H1 (cell line): ENCODE data around the gene NRL. TPM values are rescaled to one million over a fixed set of nuclear protein-coding genes. Genes with fewer than 3 reads are reported as not detected.

Source experiments
- CTCF ChIA-PET: fragments of 300-600 bp; sonication (Branson Sonifier 250); formaldehyde crosslinking; loops from one replicate; lab custom pipeline; 2021; ENCODE audit not compliant: partially characterized antibody; lab: Charles Lee
- POLR2A ChIA-PET: fragments of 300-600 bp; sonication (Branson Sonifier 250); formaldehyde crosslinking; loops from one replicate; lab custom pipeline; 2021; ENCODE audit warnings: inconsistent platforms; ENCODE audit not compliant: partially characterized antibody; lab: Charles Lee
- DNase-seq, 2 experiments: peaks; one replicate each; pipeline versions ENCODE4 v3.0.0 to v3.0.0-alpha.2; 2010 to 2022; ENCODE audit warnings: low spot score in 2 of 2, low read depth in 1 of 2, mixed read lengths in 1 of 2
- FAIRE-seq: peaks from 2 replicates; lab custom pipeline; 2011; peaks lifted over from hg19 to GRCh38; lab: Jason Lieb, UNC
- H2AFZ ChIP-seq: 2 replicates; pipeline ENCODE4 v1.8.1; 2012; ENCODE audit warnings: low read length, inconsistent platforms
- H2AK5ac ChIP-seq: 2 replicates; pipeline ENCODE4 v1.6.1; 2013; ENCODE audit warnings: low read depth, low read length
- H2BK120ac ChIP-seq: replicated peaks from 2 replicates; pipeline ENCODE3; 2013; ENCODE audit warnings: low read depth, low read length, inconsistent platforms
- H2BK12ac ChIP-seq: 2 replicates; pipeline ENCODE4 v1.6.1; 2013; ENCODE audit warnings: low read depth, low read length
- H2BK15ac ChIP-seq: 2 replicates; pipeline ENCODE4 v1.6.1; 2013; ENCODE audit warnings: low read length
- H2BK20ac ChIP-seq: 2 replicates; pipeline ENCODE4 v1.6.1; 2013; ENCODE audit warnings: low read length
- H2BK5ac ChIP-seq: 2 replicates; pipeline ENCODE4 v1.6.1; 2013; ENCODE audit warnings: low read depth, low read length
- H3K14ac ChIP-seq: 2 replicates; pipeline ENCODE4 v1.6.1; 2013; ENCODE audit warnings: inconsistent platforms; ENCODE audit not compliant: insufficient read length
- H3K18ac ChIP-seq: 2 replicates; pipeline ENCODE4 v1.6.1; 2013; ENCODE audit warnings: low read length; ENCODE audit errors: extremely low read depth
- H3K23ac ChIP-seq: 2 replicates; pipeline ENCODE4 v1.6.1; 2013; ENCODE audit warnings: inconsistent platforms; ENCODE audit not compliant: insufficient read length
- H3K23me2 ChIP-seq: 2 replicates; pipeline ENCODE4 v1.6.1; 2013; ENCODE audit warnings: low read depth, low read length
- H3K27ac ChIP-seq: 2 replicates; pipeline ENCODE4 v1.6.1; 2011; ENCODE audit warnings: low read depth, low read length, inconsistent platforms
- H3K27me3 ChIP-seq, 4 experiments: replicated peaks in 1 of 4; 1 replicate in 1 of 4; 2 replicates in 3 of 4; pipeline versions ENCODE4 v1.6.1 to v1.8.1; 2011 to 2013; ENCODE audit warnings: low read length in 3 of 4, mild to moderate bottlenecking in 3 of 4, inconsistent platforms in 2 of 4, mixed read lengths in 2 of 4, moderate library complexity in 1 of 4; ENCODE audit not compliant: control insufficient read depth in 3 of 4, insufficient read depth in 3 of 4; ENCODE audit errors: extremely low read depth in 1 of 4
- H3K36me3 ChIP-seq, 4 experiments: 2 replicates each; pipeline versions ENCODE4 v1.6.1 to v1.8.1; 2011 to 2013; ENCODE audit warnings: mild to moderate bottlenecking in 4 of 4, low read length in 3 of 4, moderate library complexity in 2 of 4, control low read depth in 1 of 4, inconsistent platforms in 1 of 4; ENCODE audit not compliant: insufficient read depth in 4 of 4, control insufficient read depth in 2 of 4
- H3K4ac ChIP-seq: replicated peaks from 2 replicates; pipeline ENCODE3; 2013; ENCODE audit warnings: low read length, low read depth, mixed read lengths, inconsistent platforms; ENCODE audit not compliant: insufficient read length
- H3K4me1 ChIP-seq, 4 experiments: replicated peaks in 1 of 4; 1 replicate in 1 of 4; 2 replicates in 3 of 4; pipeline versions ENCODE4 v1.6.1 to v1.8.1; 2011 to 2013; ENCODE audit warnings: low read length in 3 of 4, inconsistent platforms in 2 of 4, mixed read lengths in 1 of 4; ENCODE audit not compliant: insufficient read depth in 4 of 4, control insufficient read depth in 3 of 4
- H3K4me2 ChIP-seq, 2 experiments: 2 replicates each; pipeline versions ENCODE4 v1.6.1 to v1.8.1; 2011 to 2013; ENCODE audit warnings: low read depth in 2 of 2, low read length in 2 of 2, control low read depth in 1 of 2, inconsistent platforms in 1 of 2, mild to moderate bottlenecking in 1 of 2; ENCODE audit not compliant: insufficient read depth in 1 of 2
- H3K4me3 ChIP-seq, 4 experiments: fragments of 200-600, 300-600 bp in 1 of 4; sonication (generic), shearing (Covaris generic), sonication (Bioruptor Twin) in 1 of 4; 2 replicates each; pipeline versions ENCODE4 v1.5.1 to v1.8.1; 2011 to 2016; ENCODE audit warnings: low read length in 4 of 4, low read depth in 3 of 4, control low read depth in 2 of 4, inconsistent platforms in 2 of 4, mild to moderate bottlenecking in 2 of 4, mixed read lengths in 1 of 4, moderate library complexity in 1 of 4; ENCODE audit not compliant: insufficient read depth in 2 of 4; ENCODE audit errors: extremely low read depth in 1 of 4
- H3K56ac ChIP-seq: replicated peaks from 2 replicates; pipeline ENCODE3; 2013; ENCODE audit warnings: low read depth, mild to moderate bottlenecking, mixed read lengths, low read length, inconsistent platforms; ENCODE audit not compliant: insufficient read length
- H3K79me1 ChIP-seq: 2 replicates; pipeline ENCODE4 v1.6.1; 2013; ENCODE audit warnings: low read depth, low read length, control low read depth
- H3K79me2 ChIP-seq, 2 experiments: 2 replicates each; pipeline versions ENCODE4 v1.6.1 to v1.8.1; 2012 to 2013; ENCODE audit warnings: low read length in 2 of 2, mild to moderate bottlenecking in 2 of 2, inconsistent platforms in 1 of 2; ENCODE audit not compliant: insufficient read depth in 2 of 2, control insufficient read depth in 1 of 2
- H3K9ac ChIP-seq, 4 experiments: replicated peaks in 1 of 4; 1 replicate in 1 of 4; 2 replicates in 3 of 4; pipeline versions ENCODE4 v1.6.1 to v1.8.1; 2011 to 2013; ENCODE audit warnings: low read depth in 3 of 4, low read length in 3 of 4, control low read depth in 2 of 4, mild to moderate bottlenecking in 2 of 4, moderate library complexity in 2 of 4, inconsistent platforms in 1 of 4; ENCODE audit errors: extremely low read depth in 1 of 4
- H3K9me3 ChIP-seq, 2 experiments: 2 replicates each; pipeline versions ENCODE4 v1.6.1 to v1.8.1; 2012 to 2013; ENCODE audit warnings: mild to moderate bottlenecking in 2 of 2, moderate library complexity in 2 of 2, control low read depth in 1 of 2, inconsistent platforms in 1 of 2, low read depth in 1 of 2, low read length in 1 of 2, mixed read lengths in 1 of 2; ENCODE audit not compliant: insufficient read depth in 2 of 2
- H4K20me1 ChIP-seq, 2 experiments: replicated peaks in 1 of 2; 2 replicates each; pipeline versions ENCODE3 to v1.8.1; 2011 to 2013; ENCODE audit warnings: inconsistent platforms in 2 of 2, low read length in 2 of 2, mild to moderate bottlenecking in 1 of 2; ENCODE audit not compliant: insufficient read depth in 2 of 2, control insufficient read depth in 1 of 2
- H4K5ac ChIP-seq: 2 replicates; pipeline ENCODE4 v1.6.1; 2013; ENCODE audit warnings: low read length, low read depth, mixed read lengths, inconsistent platforms; ENCODE audit not compliant: insufficient read length
- H4K8ac ChIP-seq: 2 replicates; pipeline ENCODE4 v1.8.0; 2013; ENCODE audit warnings: mild to moderate bottlenecking, moderate library complexity, low read length, inconsistent platforms; ENCODE audit not compliant: insufficient read depth; ENCODE audit errors: extremely low read depth
- H4K91ac ChIP-seq: replicated peaks from 2 replicates; pipeline ENCODE3; 2013; ENCODE audit warnings: low read length, mixed read lengths, inconsistent platforms; ENCODE audit not compliant: insufficient read length
- CREB1 ChIP-seq: IDR thresholded peaks from 2 replicates; pipeline ENCODE4 v1.6.1; 2012; ENCODE audit warnings: inconsistent platforms
- KDM4A ChIP-seq: IDR thresholded peaks from one replicate; pipeline ENCODE4 v1.7.1; 2012; ENCODE audit warnings: low read depth, mild to moderate bottlenecking, moderate library complexity, low read length, inconsistent platforms; ENCODE audit not compliant: severe bottlenecking
- SIN3A ChIP-seq, 2 experiments: IDR thresholded peaks in 1 of 2; conservative IDR thresholded peaks in 1 of 2; 2 replicates each; pipeline ENCODE4 v1.6.1; 2011 to 2012; ENCODE audit warnings: low read length in 2 of 2, improper control_type of control experiment in 1 of 2, low read depth in 1 of 2, mild to moderate bottlenecking in 1 of 2
- SIX5 ChIP-seq: IDR thresholded peaks from 2 replicates; pipeline ENCODE4 v1.6.1; 2011; ENCODE audit warnings: mild to moderate bottlenecking, low read depth, low read length
- SP1 ChIP-seq: IDR thresholded peaks from 2 replicates; pipeline ENCODE4 v1.6.1; 2011; ENCODE audit warnings: low read depth, low read length
- SP2 ChIP-seq: IDR thresholded peaks from 2 replicates; pipeline ENCODE4 v1.6.1; 2012; ENCODE audit warnings: mild to moderate bottlenecking, low read length, inconsistent platforms
- SRF ChIP-seq: IDR thresholded peaks from 2 replicates; pipeline ENCODE4 v1.6.1; 2011; ENCODE audit warnings: mild to moderate bottlenecking, low read depth, low read length, moderate library complexity
- SUZ12 ChIP-seq: fragments of 200-600 bp; sonication (generic); IDR thresholded peaks from 2 replicates; pipeline ENCODE4 v1.6.1; 2012; ENCODE audit warnings: mild to moderate bottlenecking, inconsistent platforms, low read length, moderate library complexity, mixed read lengths
- WGBS, 2 experiments: shearing (Covaris generic) in 1 of 2; methylation state at CpG; one replicate each; pipeline versions ENCODE4 v1.1.6 to v1.1.7; 2013 to 2015; ENCODE audit warnings: low lambda C conversion rate in 2 of 2, mixed read lengths in 2 of 2, inconsistent platforms in 1 of 2, low coverage in 1 of 2, missing lambda C conversion rate in 1 of 2; ENCODE audit not compliant: insufficient replicate concordance in 2 of 2, insufficient coverage in 1 of 2, insufficient read length in 1 of 2; ENCODE audit errors: extremely low coverage in 1 of 2, missing lambda C conversion rate in 1 of 2; 5-methylcytosine and 5-hydroxymethylcytosine counted together
- polyA plus RNA-seq, 7 experiments: library from polyadenylated mRNA; depleted of rRNA in 3 of 7; stranded (reverse) in 5 of 7; unstranded in 2 of 7; fragments of >200 nt in 5 of 7; fragments of 200-250 nt in 2 of 7; gene quantifications; 1 replicate in 5 of 7; 2 replicates in 1 of 7; 4 replicates in 1 of 7; pipeline versions ENCODE4 v1.2.1 to v1.2.3, GENCODE V29; 2011 to 2013; ENCODE audit warnings: missing spikeins in 2 of 7, mixed read lengths in 2 of 7
- total RNA-seq: library from RNA; stranded (reverse); fragmentation: NEBNext Ultra II Directional; extraction: Animal tissue kit (Norgen Biotek cat#: 25700); gene quantifications from 2 replicates; pipeline ENCODE4 v1.2.1, GENCODE V29; 2021
- TF ChIP-seq, protein P1 (sequence below): IDR thresholded peaks from 2 replicates; pipeline ENCODE4 v1.6.1; 2012; ENCODE audit warnings: inconsistent platforms

The NRL gene
- total and polyA plus RNA-seq, 2 of the 8 experiments (the other 6 are each of a cell fraction or from before 2014, with no cell fraction given) = 1.1 to 2.2 TPM

DNA sequence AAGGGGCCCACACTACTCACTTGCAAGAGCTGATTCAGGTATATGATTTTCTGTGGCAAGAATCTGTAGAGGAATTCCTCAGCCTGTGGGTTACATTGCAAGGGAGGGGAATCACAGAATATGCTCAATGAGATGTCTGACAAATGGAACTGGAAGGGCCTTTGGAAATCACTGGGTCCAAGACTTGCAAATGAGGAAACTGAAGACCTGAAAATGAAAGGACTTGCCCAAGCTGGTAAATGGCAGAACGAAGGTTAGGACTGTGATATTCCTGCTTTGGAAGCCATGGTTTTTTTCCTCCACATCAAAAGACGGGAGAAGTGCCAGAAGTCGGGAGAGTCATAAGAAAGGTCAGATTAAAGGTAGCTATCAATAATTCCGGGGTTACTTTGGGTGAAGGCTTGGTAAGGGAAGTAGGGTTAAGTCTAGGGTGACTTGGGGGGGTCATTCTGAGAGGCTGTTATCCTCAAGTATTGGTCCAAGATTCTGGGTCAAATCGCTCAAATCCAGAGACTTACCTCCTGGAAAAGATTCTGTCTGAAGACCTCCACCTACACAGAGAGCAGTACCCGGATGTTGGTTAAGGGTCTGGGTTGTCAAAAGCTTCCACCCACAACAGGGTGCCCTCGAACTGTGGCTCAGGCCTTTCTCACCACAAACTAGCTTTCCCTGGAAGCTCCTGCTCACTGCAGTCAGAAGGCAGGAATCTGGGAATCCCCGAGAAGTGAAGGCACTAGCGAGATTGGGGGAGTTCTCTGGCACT, 31.1 kb upstream of the NRL start:
- H3K18ac ChIP-seq = no peak overlapping the region
- peak overlapping the region; percentile 60; the same call in 1 of the 2 replicates for H2BK5ac ChIP-seq
- peak overlapping the region; percentile 70 to 83 for H3K4me2 ChIP-seq
- H3K79me2 ChIP-seq = peaks cover 0 to 28% of the 10 kb centered on the region in 2 experiments; a peak in 3 of 4 replicates
- H3K14ac ChIP-seq = no peak overlapping the region
- peak overlapping the region in 3 of 4 experiments; percentile 56 to 70 (median 69); a peak in 5 of 7 replicates for H3K9ac ChIP-seq
- TF ChIP-seq SP1 (no peak), SUZ12 (no peak), SIN3A (conservative IDR thresholded peaks at IDR 0.05 in 1 of 2, IDR thresholded peaks at IDR 0.05 in 1 of 2; ENCODE audit: low read depth in 1 of 2, low read length in 2 of 2) (0 out of 4 replicates have a peak, but pooled peaks of 1 of the 2 experiments have one; percentile 48), SP2 (no peak), KDM4A (peak; percentile 18), CREB1 (no peak), SIX5 (no peak), SRF (no peak)
- TF ChIP-seq, protein P1, sequence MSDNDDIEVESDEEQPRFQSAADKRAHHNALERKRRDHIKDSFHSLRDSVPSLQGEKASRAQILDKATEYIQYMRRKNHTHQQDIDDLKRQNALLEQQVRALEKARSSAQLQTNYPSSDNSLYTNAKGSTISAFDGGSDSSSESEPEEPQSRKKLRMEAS = no peak
- peak overlapping the region; percentile 83; the same call in 1 of the 2 replicates for H2AFZ ChIP-seq
- no peak overlapping the region for H4K91ac ChIP-seq
- H3K23me2 ChIP-seq = peaks cover 11% of the 10 kb centered on the region
- H3K27me3 ChIP-seq = no peaks in the 10 kb centered on the region
- H2BK20ac ChIP-seq = no peak overlapping the region
- no peak overlapping the region for H2BK12ac ChIP-seq
- peaks cover 0 to 16% of the 10 kb centered on the region in 2 experiments for H4K20me1 ChIP-seq
- no peak overlapping the region for H2BK15ac ChIP-seq
- H2BK120ac ChIP-seq = no peak overlapping the region
- ChIA-PET CTCF (interaction anchor here (0.8 to 3.7 kb wide), 7 partner anchors 8 to 88 kb away, joined by 3 to 24 read pairs (median 4); partner anchors contain the start of genes DCAF11 and IRF9), POLR2A (interaction anchor here (0.6 to 9.6 kb wide), 18 partner anchors 9 to 1177 kb away, joined by 3 to 86 read pairs (median 5); partner anchors contain the start of genes CHMP4A, DCAF11, DHRS1 and IRF9)
- WGBS, 2 experiments = 48% methylated on average over 9 of the region's 9 CpGs; no CpG with 5 or more reads in 1 of the 2 experiments
- peaks cover 8% of the 10 kb centered on the region; the same call in 1 of the 2 replicates for H3K79me1 ChIP-seq
- 0 out of 2 replicates have a peak overlapping the region, but pooled peaks have one; percentile 39 for H3K27ac ChIP-seq
- DNase-seq (no peak), FAIRE-seq (no peak)
- H3K56ac ChIP-seq = peak overlapping the region; percentile 38
- H3K36me3 ChIP-seq = peaks cover 5 to 24% (median 18%) of the 10 kb centered on the region in 4 experiments
- H2AK5ac ChIP-seq = no peak overlapping the region
- no peak overlapping the region for H3K4ac ChIP-seq
- H3K23ac ChIP-seq = no peak overlapping the region
- peak overlapping the region; percentile 84 to 98 (median 90) for H3K4me3 ChIP-seq
- peaks cover 0 to 10% (median 8%) of the 10 kb centered on the region in 4 experiments; a peak in 5 of 7 replicates for H3K4me1 ChIP-seq
- no peaks in the 10 kb centered on the region for H3K9me3 ChIP-seq
- H4K5ac ChIP-seq = peak overlapping the region; percentile 2
- no peak overlapping the region for H4K8ac ChIP-seq
